IMR-90 (cell line): ENCODE measurements around the gene OAS3. TPM values are rescaled to one million over a fixed set of nuclear protein-coding genes. Genes with fewer than 3 reads are reported as not detected.

Experiments used
- ATAC-seq: fragments of 200-7000 bp; cut with Tn5 transposase; 2 replicates; pipeline ENCODE4 v1.9.1; 2020; ENCODE audit warnings: low read depth, mild to moderate bottlenecking, moderate library complexity
- BruUV-seq: library from RNA; stranded (reverse); fragments of 400-500 nt; replicated peaks from 2 replicates; lab custom pipeline; 2021; lab: Mats Ljungman, UMichigan
- CTCF ChIA-PET: fragments of 300-600 bp; formaldehyde crosslinking; extraction: SDS; loops from one replicate; lab custom pipeline; 2021; ENCODE audit warnings: antibody characterized with exemption; lab: Yijun Ruan, JAX
- POLR2A ChIA-PET: fragments of 300-600 bp; sonication (Branson Sonifier 250); formaldehyde crosslinking; loops from one replicate; lab custom pipeline; 2022; ENCODE audit warnings: antibody characterized with exemption; ENCODE audit not compliant: unreplicated experiment; lab: Charles Lee
- DNase-seq: peaks from one replicate; pipeline ENCODE4 v3.0.0; 2013
- H2AFZ ChIP-seq: replicated peaks from 2 replicates; pipeline ENCODE3; 2013; ENCODE audit warnings: low read length, mild to moderate bottlenecking; ENCODE audit not compliant: poor library complexity
- H2AK5ac ChIP-seq: 2 replicates; pipeline ENCODE4 v1.6.1; 2013; ENCODE audit warnings: low read depth, low read length, inconsistent platforms
- H2AK9ac ChIP-seq: replicated peaks from 2 replicates; pipeline ENCODE3; 2013; ENCODE audit warnings: mild to moderate bottlenecking, low read depth, low read length, moderate library complexity; ENCODE audit not compliant: poor library complexity
- H2BK120ac ChIP-seq: 2 replicates; pipeline ENCODE4 v1.6.1; 2013; ENCODE audit warnings: low read depth, low read length, inconsistent platforms
- H2BK15ac ChIP-seq: 3 replicates; pipeline ENCODE4 v1.6.1; 2013; ENCODE audit warnings: low read depth, low read length, inconsistent platforms
- H2BK20ac ChIP-seq: 2 replicates; pipeline ENCODE4 v1.6.1; 2013; ENCODE audit warnings: low read depth, mild to moderate bottlenecking, inconsistent platforms, low read length, moderate library complexity
- H2BK5ac ChIP-seq: 2 replicates; pipeline ENCODE4 v1.6.1; 2013; ENCODE audit warnings: mild to moderate bottlenecking, low read depth, low read length, inconsistent platforms; ENCODE audit not compliant: poor library complexity, severe bottlenecking
- H3K14ac ChIP-seq: replicated peaks from 2 replicates; pipeline ENCODE4 v1.6.1; 2013; ENCODE audit warnings: low read depth, low read length, inconsistent platforms
- H3K18ac ChIP-seq: 2 replicates; pipeline ENCODE4 v1.6.1; 2013; ENCODE audit warnings: low read depth, low read length, control low read depth
- H3K23ac ChIP-seq: 2 replicates; pipeline ENCODE4 v1.6.1; 2013; ENCODE audit warnings: low read depth, low read length, inconsistent platforms
- H3K27ac ChIP-seq: 2 replicates; pipeline ENCODE4 v1.5.1; 2013; ENCODE audit warnings: mild to moderate bottlenecking, control low read depth, low read length; ENCODE audit not compliant: insufficient read depth
- H3K27me3 ChIP-seq: 2 replicates; pipeline ENCODE4 v1.6.1; 2013; ENCODE audit warnings: low read length; ENCODE audit not compliant: control insufficient read depth, insufficient read depth
- H3K36me3 ChIP-seq: 2 replicates; pipeline ENCODE4 v1.6.1; 2013; ENCODE audit warnings: low read length, mixed read lengths; ENCODE audit not compliant: control insufficient read depth, insufficient read depth
- H3K4ac ChIP-seq: 2 replicates; pipeline ENCODE4 v1.6.1; 2013; ENCODE audit warnings: low read depth, low read length, inconsistent platforms
- H3K4me1 ChIP-seq: 2 replicates; pipeline ENCODE4 v1.6.1; 2013; ENCODE audit warnings: low read length, mixed read lengths; ENCODE audit not compliant: control insufficient read depth, insufficient read depth
- H3K4me2 ChIP-seq: 2 replicates; pipeline ENCODE4 v1.6.1; 2013; ENCODE audit warnings: low read depth, mild to moderate bottlenecking, control low read depth, low read length, moderate library complexity
- H3K4me3 ChIP-seq: 2 replicates; pipeline ENCODE4 v1.5.1; 2013; ENCODE audit warnings: low read depth, mild to moderate bottlenecking, control low read depth, low read length, moderate library complexity; ENCODE audit not compliant: insufficient read depth
- H3K56ac ChIP-seq: 2 replicates; pipeline ENCODE4 v1.6.1; 2013; ENCODE audit warnings: low read length, inconsistent platforms; ENCODE audit not compliant: insufficient read depth; ENCODE audit errors: extremely low read depth
- H3K79me1 ChIP-seq, 2 experiments: 2 replicates each; pipeline ENCODE4 v1.6.1; 2013; ENCODE audit warnings: low read length in 2 of 2, inconsistent platforms in 1 of 2, low read depth in 1 of 2
- H3K9ac ChIP-seq: 2 replicates; pipeline ENCODE4 v1.6.1; 2013; ENCODE audit warnings: low read depth, low read length, control low read depth
- H3K9me1 ChIP-seq: 2 replicates; pipeline ENCODE4 v1.6.1; 2013; ENCODE audit warnings: low read length, inconsistent platforms; ENCODE audit not compliant: insufficient read depth
- H3K9me3 ChIP-seq: 2 replicates; pipeline ENCODE4 v1.6.1; 2013; ENCODE audit warnings: low read length; ENCODE audit not compliant: control insufficient read depth, insufficient read depth
- H4K20me1 ChIP-seq: 2 replicates; pipeline ENCODE4 v1.6.1; 2013; ENCODE audit warnings: low read length, inconsistent platforms; ENCODE audit not compliant: insufficient read depth
- H4K5ac ChIP-seq: 2 replicates; pipeline ENCODE4 v1.6.1; 2013; ENCODE audit warnings: mild to moderate bottlenecking, low read depth, low read length, control low read depth
- H4K8ac ChIP-seq, 2 experiments: 2 replicates each; pipeline ENCODE4 v1.6.1; 2013; ENCODE audit warnings: low read depth in 2 of 2, low read length in 2 of 2, control low read depth in 1 of 2, inconsistent platforms in 1 of 2
- H4K91ac ChIP-seq: 2 replicates; pipeline ENCODE4 v1.6.1; 2013; ENCODE audit warnings: low read depth, low read length, inconsistent platforms; ENCODE audit not compliant: insufficient read depth
- BHLHE40 ChIP-seq: fragments of 150-350 bp; IDR thresholded peaks from 2 replicates; pipeline ENCODE4 v1.6.1; 2016; ENCODE audit warnings: mild to moderate bottlenecking, low read depth, low read length
- CEBPB ChIP-seq: IDR thresholded peaks from 2 replicates; pipeline ENCODE4 v1.6.1; 2012; ENCODE audit warnings: low read depth, low read length, improper control_type of control experiment
- CHD1 ChIP-seq: IDR thresholded peaks from 2 replicates; pipeline ENCODE4 v1.6.1; 2012; ENCODE audit warnings: low read depth, low read length, improper control_type of control experiment
- CTCF ChIP-seq: conservative IDR thresholded peaks from 2 replicates; pipeline ENCODE4 v1.5.1; 2012; ENCODE audit warnings: mild to moderate bottlenecking, low read depth, low read length, improper control_type of control experiment
- ELK1 ChIP-seq: fragments of 150-350 bp; IDR thresholded peaks from 2 replicates; pipeline ENCODE4 v1.6.1; 2016; ENCODE audit warnings: low read depth, mild to moderate bottlenecking, low read length, moderate library complexity, borderline replicate concordance
- FOS ChIP-seq: fragments of 150-350 bp; IDR thresholded peaks from 2 replicates; pipeline ENCODE4 v1.6.1; 2016; ENCODE audit warnings: low read depth, low read length
- MAZ ChIP-seq: IDR thresholded peaks from 2 replicates; pipeline ENCODE4 v1.6.1; 2012; ENCODE audit warnings: low read depth, mild to moderate bottlenecking, low read length, improper control_type of control experiment, moderate library complexity, borderline replicate concordance
- MXI1 ChIP-seq: IDR thresholded peaks from 2 replicates; pipeline ENCODE4 v1.6.1; 2012; ENCODE audit warnings: low read depth, mild to moderate bottlenecking, low read length, moderate library complexity, borderline replicate concordance
- NFE2L2 ChIP-seq: fragments of 150-350 bp; IDR thresholded peaks from 2 replicates; pipeline ENCODE4 v1.6.1; 2016; ENCODE audit warnings: low read depth, mild to moderate bottlenecking, low read length
- RAD21 ChIP-seq: IDR thresholded peaks from 2 replicates; pipeline ENCODE4 v1.6.1; 2012; ENCODE audit warnings: low read length, improper control_type of control experiment
- RCOR1 ChIP-seq: IDR thresholded peaks from 2 replicates; pipeline ENCODE4 v1.6.1; 2012; ENCODE audit warnings: mild to moderate bottlenecking, low read length, improper control_type of control experiment; ENCODE audit not compliant: insufficient replicate concordance
- RFX5 ChIP-seq: IDR thresholded peaks from 2 replicates; pipeline ENCODE4 v1.8.0; 2012; ENCODE audit warnings: low read depth, mild to moderate bottlenecking, low read length, moderate library complexity
- SMC3 ChIP-seq: fragments of 150-350 bp; IDR thresholded peaks from 2 replicates; pipeline ENCODE4 v1.6.1; 2016; ENCODE audit warnings: low read depth, mild to moderate bottlenecking, antibody characterized with exemption, low read length, moderate library complexity
- USF2 ChIP-seq: fragments of 150-350 bp; IDR thresholded peaks from 2 replicates; pipeline ENCODE4 v1.6.1; 2017; ENCODE audit warnings: mild to moderate bottlenecking, antibody characterized with exemption, low read length, low read depth
- WGBS, 2 experiments: methylation state at CpG; one replicate each; pipeline versions ENCODE4 v1.1.5 to v1.1.7; 2013; ENCODE audit warnings: missing lambda C conversion rate in 2 of 2; ENCODE audit not compliant: insufficient read length in 1 of 2; ENCODE audit errors: extremely low coverage in 2 of 2; 5-methylcytosine and 5-hydroxymethylcytosine counted together
- dilution Hi-C: fragments of 300-500 bp; cut with HindIII; formaldehyde crosslinking; loops from one replicate; pipeline ENCODE4 v1.14.3; 2018; ENCODE audit warnings: low sequenced_read_pairs; ENCODE audit not compliant: unreplicated experiment
- in situ Hi-C: fragments of 300-500 bp; cut with MboI; formaldehyde crosslinking; loops from 3 replicates; pipeline ENCODE4 v1.14.3; 2019; ENCODE audit warnings: low sequenced_read_pairs, inconsistent platforms, mixed read lengths
- intact Hi-C: fragments of 100-400 bp; cut with micrococcal nuclease; formaldehyde crosslinking; loops from 2 replicates; pipeline ENCODE4 v1.10.0; 2022
- polyA plus RNA-seq, 3 experiments: library from polyadenylated mRNA; depleted of rRNA; stranded (reverse); fragments of >200 nt; gene quantifications; 2 replicates each; pipeline ENCODE4 v1.2.3, GENCODE V29; 2012; ENCODE audit warnings: low replicate concordance in 1 of 3
- total RNA-seq: library from RNA; depleted of rRNA; stranded (reverse); fragments of >200 nt; gene quantifications from 2 replicates; pipeline ENCODE4 v1.2.3, GENCODE V29; 2012

Gene OAS3
- total and polyA plus RNA-seq, 2 of the 4 experiments (the other 2 are of a cell fraction), result 4.1 to 7.8 TPM

GRCh38 chr12:112930350-112930749 is 7.9 kb upstream of the OAS3 start:
- Histone ChIP-seq H3K14ac (no peak overlapping the region), H2BK20ac (no peak overlapping the region), H3K56ac (no peak overlapping the region), H3K4me3 (no peak overlapping the region), H2BK15ac (no peak overlapping the region), H3K9me1 (no peaks in the 10 kb centered on the region), H3K4ac (no peak overlapping the region), H3K27ac (no peak overlapping the region), H4K5ac (no peak overlapping the region), H2BK120ac (no peak overlapping the region), H4K91ac (no peak overlapping the region), H3K36me3 (no peaks in the 10 kb centered on the region), H2AK9ac (no peak overlapping the region), H3K18ac (no peak overlapping the region), H3K23ac (no peak overlapping the region), H3K9ac (no peak overlapping the region), H3K4me1 (no peaks in the 10 kb centered on the region), H4K8ac (no peak overlapping the region), H3K4me2 (no peak overlapping the region), H3K27me3 (no peaks in the 10 kb centered on the region), H2AK5ac (no peak overlapping the region), H3K79me1 (no peaks in the 10 kb centered on the region), H2BK5ac (no peak overlapping the region), H4K20me1 (no peaks in the 10 kb centered on the region), H2AFZ (no peak overlapping the region), H3K9me3 (no peaks in the 10 kb centered on the region)
- no TSS peak for BruUV-seq
- WGBS, 2 experiments, result 71% methylated on average over 1 of the region's 2 CpGs; no CpG with 5 or more reads in 1 of the 2 experiments
- DNase-seq (no peak), ATAC-seq (no peak)
- ChIA-PET POLR2A (no interaction called here), CTCF (no interaction called here)
- in situ Hi-C loops (no loop called here), intact Hi-C loops (no loop called here), dilution Hi-C loops (no loop called here)
- TF ChIP-seq RCOR1 (no peak), SMC3 (no peak), CHD1 (no peak), BHLHE40 (no peak), MAZ (no peak), USF2 (no peak), RAD21 (no peak), ELK1 (no peak), RFX5 (no peak), MXI1 (no peak), CTCF (no peak), NFE2L2 (no peak), FOS (no peak), CEBPB (no peak)
